HG03064 (cell line): ENCODE measurements around the gene TMEM203.

Experiments used
- ATAC-seq: cut with Tn5 transposase; IDR thresholded peaks from one replicate; pipeline ENCODE4 v1.9.1; 2021; ENCODE audit warnings: low read depth; ENCODE audit not compliant: unreplicated experiment

TMEM203 gene

DNA sequence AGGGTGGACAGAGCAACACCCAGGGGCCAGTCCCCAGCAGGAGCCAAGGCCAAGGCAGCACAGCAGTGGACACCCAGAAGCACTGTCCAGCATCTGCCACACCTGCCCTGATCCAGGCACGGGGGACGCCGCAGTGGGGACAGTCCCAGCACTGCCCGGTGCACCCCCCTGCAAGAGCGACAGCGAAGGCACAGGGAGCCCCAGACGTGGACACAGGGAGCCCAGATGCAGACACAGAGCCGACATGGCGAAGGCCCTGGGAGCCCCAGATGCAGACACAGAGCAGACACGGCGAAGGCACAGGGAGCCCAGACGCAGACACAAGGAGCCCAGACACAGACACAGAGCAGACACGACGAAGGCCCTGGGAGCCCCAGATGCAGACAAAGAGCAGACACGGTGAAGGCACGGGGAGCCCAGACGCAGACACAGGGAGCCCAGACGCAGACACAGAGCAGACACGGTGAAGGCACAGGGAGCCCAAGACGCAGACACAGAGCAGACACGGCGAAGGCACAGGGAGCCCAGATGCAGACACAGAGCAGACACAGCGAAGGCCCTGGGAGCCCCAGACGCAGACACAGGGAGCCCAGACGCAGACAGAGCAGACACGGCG, 21.4 kb downstream of the TMEM203 start:
- no peak for ATAC-seq

DNA sequence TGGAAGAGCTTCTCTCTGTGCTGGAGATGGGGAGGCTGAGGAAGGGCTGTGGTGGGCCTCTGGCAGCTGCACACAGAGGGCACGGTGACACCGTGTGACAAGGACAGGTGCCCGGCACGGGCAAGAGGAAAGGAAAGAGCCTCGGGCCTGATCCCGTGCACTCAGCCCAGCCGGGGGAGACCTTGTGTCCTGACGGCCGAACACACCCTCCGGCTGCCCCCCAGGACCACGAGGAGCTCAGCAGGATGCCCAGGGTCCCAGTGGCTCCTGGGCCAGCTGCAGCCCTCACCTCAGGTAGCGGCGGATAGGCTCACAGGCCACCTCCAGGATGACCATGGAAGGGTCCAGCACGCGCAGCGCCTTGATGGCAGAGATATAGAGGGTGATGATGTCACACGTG, 22.6 kb downstream of the TMEM203 start:
- no peak for ATAC-seq

DNA sequence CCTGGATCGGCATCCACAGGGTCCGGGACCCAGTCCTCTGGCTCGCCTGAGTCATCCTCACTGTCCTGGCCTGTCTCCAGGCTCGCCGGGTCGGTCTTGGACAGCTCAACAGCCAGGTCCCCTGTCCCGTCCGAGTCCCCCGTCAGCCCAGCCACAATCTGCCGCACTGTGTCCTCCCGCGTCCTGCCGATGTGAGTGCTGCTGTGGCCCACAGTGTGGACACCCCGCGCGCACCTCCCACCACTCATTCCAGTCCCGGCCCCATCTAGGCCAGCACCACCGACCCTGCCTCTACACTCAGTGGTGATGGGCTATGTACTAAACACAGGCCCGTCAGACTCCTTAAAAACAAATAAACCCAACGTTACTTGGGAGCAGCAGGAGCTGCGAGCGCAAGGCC, 23.8 kb downstream of the TMEM203 start:
- no peak for ATAC-seq

DNA sequence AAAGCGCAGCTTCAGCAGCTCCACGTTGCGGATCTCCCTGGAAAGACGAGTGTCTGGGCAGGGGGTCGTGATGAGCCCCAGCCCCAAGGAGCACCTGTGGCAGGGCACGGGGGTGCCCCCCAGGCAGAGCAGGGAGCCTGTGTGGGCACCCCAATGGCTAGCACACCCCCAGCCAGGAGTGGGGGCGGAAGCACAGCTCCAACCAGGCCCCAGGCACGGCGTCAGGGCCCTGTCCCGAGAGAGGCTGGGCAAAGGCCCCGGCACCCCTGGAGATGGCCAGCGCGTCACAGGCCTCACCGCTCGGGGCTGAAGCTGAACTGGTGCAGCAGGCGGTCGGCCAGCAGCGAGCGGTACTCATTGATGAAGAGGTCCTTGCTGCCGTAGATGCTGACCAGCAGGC, 25.0 kb downstream of the TMEM203 start:
- no peak for ATAC-seq

DNA sequence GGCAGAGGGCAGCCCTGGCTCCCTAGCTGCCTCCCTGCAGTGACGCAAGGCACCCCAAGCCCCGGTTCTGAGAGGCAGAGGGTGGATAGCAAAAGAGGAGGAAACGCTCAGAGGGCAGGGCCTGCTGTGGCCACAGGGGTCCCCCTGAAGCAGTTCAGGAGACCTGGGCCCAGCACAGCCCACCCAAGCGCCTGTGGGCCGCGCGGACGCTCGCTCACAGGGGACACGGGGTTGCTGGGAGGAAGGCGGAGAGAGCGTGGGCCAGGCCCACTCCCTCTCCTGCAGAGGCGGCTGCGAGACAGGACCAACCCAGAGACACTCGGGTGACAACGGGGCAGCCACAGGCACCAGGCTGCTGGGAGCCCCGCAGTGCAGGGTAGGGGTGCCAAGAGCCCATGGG, 25.7 kb downstream of the TMEM203 start:
- no peak for ATAC-seq

DNA sequence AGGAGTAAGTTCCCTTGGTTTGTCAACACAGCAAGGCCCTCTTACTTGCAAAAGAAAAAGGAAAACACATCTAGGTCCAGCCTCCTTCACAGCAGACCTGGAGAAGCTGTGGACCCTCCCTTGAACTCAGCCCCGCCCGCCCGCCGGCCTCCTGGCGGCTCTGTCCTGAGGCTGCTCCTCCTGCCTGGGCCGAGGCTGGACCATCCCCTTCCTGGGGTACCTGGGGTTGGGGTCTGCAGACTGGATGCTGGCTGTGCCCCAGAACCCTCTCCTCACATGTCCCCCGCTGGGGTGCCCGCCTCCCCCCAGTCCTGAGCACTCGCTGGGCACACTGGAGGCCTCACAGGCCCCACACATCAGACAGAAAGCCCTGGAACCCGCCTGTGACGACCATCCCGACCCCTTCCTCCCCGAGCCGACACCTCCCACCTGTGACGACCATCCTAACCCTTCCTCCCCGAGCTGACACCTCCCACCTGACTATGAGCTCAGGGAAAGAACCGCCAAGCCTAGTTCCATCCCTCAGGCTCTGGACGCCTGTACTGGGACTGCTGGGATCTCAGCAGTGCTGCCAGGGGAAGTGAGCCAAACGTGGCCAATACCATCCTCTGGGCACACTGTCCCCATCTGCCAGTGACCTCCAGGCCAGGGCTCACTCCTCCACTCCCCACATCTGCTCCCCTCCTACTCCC, 26.4 kb downstream of the TMEM203 start:
- no peak for ATAC-seq

DNA sequence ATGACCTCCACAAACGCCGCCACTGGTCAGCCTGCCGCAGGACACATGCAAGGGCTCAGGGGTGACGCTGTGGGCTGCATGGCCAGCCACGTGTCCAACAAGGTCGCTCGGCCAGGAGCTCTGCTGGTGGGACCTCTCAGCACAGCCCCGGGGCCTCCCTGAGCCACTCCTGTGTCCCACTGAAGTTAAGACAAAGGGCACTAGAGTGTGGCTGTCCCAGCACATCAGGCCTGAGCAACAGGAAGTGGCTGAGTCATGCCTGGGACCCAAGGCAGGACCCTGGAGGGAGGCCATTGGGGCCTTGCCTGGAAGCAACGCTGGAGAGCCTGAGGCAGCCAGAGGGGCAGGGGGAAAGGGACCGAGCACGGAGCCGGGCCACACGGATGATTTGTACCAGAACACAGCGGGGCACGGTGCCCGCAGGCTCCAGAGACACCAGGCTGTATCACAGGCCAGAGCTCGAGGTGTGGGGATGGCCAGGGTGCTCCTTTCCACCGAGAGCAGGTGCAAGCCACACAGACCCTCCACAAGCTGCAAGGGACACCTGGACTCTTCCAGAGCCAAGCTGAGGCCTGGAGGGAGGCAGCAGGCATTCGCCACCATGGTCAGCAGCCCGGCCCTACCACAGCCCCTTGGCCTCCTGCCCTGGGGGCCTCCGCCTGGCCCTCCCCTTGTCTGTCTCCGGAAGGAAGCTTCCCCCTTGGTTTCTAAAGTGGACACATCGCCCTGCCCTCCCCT, 27.1 kb downstream of the TMEM203 start:
- no peak for ATAC-seq

DNA sequence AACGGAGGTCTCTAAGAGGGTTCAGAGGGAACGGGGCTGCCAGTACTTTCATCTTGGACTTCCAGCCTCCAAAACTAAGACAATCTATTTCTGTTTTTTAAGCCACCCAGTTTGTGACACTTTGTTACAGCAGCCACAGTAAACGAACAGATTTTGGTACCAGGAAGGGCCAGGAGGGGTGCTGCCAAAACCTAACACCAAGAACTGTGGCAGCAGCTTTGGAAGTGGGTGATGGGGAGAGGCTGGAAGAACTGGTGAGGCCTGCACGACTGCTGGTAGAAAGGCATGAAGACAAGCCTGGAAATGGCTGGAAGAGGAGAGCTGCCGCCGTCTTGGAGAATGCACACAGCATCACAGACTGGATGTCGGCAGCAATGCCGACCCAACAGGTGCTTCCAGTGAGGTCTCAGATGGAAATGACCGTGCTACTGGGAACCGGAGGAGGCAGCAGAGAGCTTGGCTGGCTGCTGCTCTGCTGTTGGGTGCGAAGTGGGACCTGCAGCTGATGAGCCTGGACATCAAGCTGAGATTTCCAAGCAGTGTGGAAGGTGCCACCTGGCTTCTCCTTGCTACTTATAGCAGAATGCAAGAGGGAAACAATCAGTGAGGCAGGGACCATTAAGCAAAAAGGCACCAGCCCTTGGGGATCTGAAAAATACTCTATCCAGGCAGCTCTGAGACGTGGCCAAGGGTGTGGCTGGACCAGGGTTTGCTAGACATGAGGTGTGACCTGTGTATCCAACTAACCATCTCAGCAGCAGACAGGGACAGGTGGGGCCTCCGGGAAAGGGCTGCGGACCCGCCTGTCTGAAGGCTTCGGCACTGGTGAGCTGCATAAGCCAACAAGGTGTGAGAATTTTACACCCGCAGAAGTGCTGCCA, 28.9 kb downstream of the TMEM203 start:
- no peak for ATAC-seq

DNA sequence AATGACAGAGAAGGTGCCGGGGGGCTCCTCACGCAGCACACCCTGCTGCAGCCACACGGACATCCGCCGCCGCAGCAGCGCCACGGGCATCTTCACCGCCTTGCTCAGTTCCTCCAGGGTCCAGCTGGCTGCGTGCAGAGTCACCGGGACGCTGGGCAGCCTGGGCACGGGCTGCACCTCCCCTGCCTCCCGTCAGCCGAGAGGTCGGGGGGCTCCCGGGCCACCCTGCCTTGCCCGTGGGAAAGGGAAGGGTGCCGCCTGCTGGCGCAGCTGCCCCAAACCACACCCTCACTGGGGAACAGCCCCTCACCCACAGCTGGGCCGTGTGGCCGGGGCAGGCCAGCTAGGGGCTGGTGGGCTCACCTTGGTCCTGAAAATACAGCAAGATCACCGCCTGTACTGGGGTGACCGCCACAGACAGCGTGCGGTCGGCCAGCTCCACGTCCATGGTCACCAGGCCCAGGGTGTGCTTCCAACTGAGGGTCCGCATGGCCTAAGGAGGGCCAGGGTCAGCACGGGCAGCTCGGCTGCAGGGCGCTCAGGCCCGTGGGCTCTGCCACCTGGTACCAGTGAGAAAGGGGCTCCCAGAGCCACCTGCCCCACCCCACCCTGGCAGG, 30.0 kb downstream of the TMEM203 start:
- no peak for ATAC-seq

DNA sequence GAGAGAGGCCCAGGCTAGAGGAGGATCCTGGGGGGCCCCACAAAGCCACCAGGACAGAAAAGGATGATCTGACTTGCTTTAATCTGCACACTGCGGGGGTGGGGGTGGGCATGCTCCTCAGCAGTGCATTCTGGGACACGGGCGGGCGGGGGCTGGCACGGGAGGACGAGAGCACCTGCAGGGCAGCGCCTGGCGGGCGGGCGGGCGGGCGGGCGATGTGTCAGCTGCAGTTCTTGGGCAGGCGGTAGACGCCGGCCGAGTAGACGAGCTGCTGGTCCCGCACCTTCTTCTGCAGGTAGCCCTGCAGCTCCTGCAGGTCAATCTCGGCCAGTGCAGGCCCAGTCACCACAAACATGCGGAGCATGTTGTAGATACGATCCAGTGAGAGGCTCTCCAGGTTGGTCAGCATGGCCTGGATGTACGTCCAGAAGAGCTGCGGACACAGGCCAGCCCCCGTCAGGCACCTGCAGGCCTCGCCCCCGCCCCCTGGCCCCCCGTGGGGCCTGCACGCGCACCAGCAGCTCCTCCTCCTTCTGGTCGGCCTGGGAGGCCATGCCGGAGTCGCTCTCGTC, 30.6 kb downstream of the TMEM203 start:
- ATAC-seq = no peak

DNA sequence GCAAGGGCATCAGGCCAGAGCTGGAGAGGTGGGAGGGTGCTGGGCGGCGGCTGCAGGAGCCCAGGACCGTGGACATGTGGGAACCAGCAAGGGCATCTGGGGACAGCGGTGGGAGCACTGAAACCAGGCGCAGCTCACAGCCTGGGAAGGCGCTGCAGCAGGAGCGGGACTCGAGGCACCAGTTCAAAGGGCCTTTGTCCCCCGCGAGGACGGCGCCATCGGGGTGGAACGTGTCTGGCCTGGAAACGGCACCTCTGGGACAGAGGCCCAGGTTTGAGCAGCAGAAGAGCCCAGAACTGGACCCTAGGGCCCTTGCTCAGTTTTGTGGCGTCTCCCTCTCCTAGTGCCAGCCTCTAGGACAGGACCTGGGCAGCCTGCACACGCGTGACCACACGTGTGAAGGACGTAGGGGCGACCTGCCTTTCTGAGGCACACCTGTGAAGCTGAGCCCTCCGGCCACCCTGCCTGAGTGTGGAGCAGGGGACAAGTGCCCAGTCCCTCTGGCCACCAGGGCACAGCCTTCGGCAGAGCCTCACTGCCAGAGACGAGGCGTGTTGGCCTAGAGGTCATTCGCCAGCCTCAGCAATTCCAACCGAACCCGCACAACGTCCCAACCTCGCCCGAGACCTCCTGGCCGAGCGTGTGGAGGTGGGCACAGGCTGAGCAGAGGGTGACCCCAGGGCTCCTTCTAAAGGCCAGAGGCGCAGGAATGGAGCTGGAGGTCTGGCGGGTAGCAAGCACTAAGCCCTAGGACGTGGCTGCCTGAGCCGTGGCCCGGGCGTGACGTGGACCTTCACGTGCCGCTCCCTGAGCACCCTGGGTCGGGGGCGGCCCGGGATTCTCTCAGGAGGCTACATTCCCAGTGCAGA, 31.4 kb downstream of the TMEM203 start:
- ATAC-seq = no peak

DNA sequence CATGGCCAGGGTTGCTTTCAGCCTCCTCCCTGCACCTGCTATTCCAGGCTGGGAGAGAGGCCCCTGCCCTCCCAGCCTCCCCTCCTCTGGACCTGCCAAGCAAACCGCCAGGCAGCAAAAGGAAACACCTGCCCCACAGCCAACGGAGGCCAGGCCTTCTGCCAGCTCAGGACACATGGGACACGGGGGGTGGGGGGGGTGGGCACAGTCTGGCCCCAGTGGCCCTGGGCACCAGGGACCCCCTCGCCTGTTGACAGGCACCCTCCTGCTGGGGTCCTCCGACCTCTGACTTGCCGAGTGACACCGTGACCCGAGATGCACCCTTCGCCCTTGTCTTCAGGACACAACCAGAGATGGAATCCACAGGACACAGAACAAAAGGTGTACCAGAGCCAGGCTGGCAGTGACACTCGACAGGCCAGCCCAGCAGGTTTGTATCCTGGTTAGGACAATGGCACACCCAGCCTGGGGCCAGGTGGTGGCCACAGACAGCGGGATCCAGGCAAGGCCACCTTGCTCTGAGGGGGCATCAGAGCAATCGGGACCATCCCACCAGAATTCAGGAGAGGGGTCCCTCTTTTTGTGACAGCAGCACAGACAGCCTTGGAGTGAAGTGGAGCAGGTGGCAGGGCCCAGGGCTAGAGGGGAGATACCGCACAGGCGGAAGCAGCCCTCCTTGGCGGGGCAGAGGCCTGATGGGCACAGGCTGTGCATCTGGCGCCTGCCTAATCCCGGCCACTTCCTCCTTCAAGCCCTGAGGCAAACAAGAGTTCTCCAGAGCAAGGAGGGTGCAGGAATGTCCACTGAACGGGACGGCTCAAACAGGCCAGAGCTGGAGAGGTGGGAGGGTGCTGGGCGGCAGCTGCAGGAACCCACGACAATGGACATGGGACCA, 32.3 kb downstream of the TMEM203 start:
- no peak for ATAC-seq

DNA sequence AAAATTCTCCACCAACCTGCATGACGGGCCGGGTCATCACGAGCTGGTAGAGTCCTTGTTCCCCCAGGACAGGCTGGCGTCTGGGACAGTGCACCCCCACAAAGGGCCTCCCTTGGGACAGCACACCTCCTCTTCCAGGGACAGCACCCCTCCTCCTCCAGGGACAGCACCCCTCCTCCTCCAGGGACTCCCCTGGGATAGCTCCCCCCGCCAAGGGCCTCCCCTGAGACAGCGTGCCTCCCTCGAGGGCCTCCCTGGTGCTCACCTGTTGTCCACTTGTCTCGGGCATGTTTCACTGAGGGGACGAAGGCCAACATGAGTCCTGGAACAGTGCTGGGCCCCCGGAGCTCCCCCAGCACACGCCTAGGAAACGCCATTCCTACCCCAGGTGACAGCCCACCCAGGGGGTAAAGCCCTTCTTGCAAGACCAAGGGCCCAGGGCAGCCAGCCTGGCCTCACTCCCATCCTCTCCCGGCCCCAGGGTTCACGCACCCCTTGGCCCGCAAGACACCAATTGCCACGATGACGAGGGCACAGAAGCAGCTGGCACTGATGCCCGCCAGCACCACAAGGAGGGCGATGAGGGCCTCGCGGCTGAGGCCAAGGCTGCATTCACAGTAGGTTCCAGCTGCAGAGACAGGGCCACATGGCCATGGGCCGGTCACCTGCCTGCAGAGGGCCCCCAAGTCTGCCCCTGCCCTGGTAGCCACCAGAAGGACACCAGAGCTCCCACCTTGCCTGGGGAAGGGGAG, 34.1 kb downstream of the TMEM203 start:
- ATAC-seq = no peak

DNA sequence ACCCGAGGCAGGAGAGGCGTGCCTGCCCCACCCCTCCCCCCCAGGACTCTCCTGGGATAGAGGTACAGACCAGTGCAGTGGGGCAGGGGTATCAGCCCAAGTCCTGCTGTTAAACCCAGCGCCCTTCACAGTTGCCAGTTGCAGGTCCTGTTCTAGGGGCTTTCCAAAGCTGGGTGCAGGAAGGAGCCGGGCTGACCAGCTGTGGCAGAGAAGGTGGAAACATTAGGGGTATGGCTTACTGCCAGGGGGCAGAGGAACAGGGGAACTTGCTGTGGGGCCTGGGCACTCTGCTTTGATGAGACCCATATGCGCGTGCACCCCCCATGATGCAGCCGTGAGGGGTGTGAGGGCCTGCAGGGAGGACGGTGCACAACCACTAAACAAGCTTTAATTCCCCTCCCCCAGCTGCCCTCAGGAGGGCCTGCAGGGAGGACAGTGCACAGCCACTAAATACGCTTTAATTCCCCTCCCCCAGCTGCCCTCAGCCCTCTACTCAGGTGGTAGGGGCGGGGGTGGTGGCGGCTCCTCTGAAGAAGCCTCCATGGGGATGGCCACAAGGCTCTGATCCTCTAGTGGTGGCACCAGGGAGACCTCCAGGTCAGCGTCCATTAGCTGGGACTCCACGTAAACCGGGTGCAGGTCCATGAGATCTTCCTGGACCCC, 34.8 kb downstream of the TMEM203 start:
- no peak for ATAC-seq

DNA sequence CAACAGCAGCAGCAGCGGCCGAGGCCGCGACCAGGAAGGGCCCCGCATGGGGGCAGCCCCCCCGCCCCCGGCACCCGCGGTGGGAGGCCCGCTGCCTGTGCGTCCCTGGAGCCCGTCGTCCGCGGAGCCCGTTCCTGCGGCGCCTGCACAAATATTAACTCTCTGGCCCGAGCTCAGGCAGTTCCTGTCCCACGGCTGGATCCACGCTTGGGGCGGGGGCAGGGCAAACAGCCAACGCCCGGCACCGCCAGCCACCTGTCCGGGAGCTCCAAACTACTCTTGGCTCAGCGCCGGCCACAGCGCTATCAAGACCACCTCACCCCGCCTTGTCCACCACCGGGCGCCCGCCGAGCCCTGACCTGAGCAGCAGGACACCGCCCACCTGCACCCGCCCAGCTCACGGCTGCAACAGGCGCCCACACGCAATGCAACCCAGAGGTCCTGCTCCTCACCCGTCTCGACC, 35.5 kb downstream of the TMEM203 start, which contains the start of gene LRRC26:
Gene LRRC26 (minus strand): TSS at position 156 of the 463 bp plus-strand sequence. CDS start 108 bp downstream, at position 48.
- ATAC-seq = no peak

DNA sequence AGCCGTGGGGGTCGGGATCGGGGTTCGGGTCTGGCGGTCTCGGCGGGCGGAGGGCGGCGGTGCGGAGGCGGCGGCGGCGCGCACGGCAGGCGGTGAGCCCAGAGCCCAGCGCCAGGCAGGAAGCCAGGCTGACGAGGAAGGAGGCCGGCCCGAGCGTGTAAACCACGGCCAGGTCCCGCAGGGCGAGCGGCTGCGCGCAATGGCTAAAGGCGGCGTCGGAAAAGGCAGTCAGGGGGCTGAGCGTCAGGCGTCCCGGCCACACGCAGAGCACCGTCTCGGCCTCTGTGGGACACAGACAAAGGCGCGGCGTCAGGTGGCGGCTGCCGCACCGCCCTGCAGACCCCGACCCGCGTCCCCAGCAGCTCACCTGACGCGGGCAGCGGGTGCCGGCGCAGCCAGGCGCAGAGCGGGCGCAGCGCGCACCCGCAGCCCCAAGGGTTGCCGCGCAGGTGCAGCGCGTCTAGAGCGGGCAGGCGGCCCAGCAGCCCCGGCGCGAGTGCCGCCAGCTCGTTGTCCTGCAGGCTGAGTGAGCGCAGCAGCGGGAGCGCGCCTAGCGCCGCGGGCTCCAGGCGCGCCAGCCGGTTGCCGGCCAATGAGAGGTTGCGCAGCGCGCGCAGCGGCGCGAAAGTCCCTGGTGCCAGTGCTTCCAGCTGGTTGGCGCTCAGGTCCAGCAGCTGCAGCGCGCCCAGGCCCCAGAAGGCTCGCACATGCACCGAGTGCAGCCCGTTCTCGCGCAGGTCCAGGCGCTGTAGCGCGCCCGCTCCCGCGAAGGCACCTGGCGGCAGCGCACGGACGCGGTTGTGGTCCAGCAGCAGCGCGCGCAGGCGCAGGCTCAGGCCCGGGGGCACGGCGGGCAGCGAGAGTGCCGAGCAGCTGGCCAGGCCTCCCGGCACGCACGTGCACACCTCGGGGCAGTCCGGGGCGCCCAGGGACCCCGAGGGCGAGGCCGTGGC, 36.3 kb downstream of the TMEM203 start:
- ATAC-seq = no peak
